Measurements from ENCODE around the gene TUBA3E.
"Not testable (repeated sequence)": the region's sequence is repeated elsewhere in the genome, so short reads cannot be mapped to it uniquely, and the experiment has no call there.

Gene TUBA3E

DNA sequence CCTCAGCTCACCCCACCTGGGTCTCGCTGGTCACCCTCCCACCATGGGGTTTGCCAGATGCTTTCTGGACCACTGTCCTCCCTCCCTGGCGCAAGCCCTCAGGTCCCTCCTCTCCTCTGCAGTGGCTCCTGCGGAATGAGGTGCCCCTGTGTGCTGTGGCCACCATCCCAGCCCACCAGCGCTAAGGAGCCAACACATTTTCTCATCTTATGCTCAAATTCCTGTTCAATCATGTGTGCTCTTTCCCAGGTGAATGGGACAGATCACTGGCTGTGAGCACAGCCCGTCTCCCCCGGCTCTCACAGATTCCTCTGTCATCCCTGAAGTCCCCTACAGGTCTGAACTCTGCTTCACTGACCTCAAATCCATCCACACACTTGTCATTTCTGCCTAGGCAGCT lies 38.1 kb downstream of the TUBA3E start:
- TF ChIP-seq GABPA (IDR thresholded peaks at IDR 0.05; ENCODE audit: low read depth), result no peak
- TF ChIP-seq, protein P1, sequence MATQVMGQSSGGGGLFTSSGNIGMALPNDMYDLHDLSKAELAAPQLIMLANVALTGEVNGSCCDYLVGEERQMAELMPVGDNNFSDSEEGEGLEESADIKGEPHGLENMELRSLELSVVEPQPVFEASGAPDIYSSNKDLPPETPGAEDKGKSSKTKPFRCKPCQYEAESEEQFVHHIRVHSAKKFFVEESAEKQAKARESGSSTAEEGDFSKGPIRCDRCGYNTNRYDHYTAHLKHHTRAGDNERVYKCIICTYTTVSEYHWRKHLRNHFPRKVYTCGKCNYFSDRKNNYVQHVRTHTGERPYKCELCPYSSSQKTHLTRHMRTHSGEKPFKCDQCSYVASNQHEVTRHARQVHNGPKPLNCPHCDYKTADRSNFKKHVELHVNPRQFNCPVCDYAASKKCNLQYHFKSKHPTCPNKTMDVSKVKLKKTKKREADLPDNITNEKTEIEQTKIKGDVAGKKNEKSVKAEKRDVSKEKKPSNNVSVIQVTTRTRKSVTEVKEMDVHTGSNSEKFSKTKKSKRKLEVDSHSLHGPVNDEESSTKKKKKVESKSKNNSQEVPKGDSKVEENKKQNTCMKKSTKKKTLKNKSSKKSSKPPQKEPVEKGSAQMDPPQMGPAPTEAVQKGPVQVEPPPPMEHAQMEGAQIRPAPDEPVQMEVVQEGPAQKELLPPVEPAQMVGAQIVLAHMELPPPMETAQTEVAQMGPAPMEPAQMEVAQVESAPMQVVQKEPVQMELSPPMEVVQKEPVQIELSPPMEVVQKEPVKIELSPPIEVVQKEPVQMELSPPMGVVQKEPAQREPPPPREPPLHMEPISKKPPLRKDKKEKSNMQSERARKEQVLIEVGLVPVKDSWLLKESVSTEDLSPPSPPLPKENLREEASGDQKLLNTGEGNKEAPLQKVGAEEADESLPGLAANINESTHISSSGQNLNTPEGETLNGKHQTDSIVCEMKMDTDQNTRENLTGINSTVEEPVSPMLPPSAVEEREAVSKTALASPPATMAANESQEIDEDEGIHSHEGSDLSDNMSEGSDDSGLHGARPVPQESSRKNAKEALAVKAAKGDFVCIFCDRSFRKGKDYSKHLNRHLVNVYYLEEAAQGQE (IDR thresholded peaks at IDR 0.05; ENCODE audit: insufficient replicate concordance, low read depth), result no peak
- TF ChIP-seq, protein P2, sequence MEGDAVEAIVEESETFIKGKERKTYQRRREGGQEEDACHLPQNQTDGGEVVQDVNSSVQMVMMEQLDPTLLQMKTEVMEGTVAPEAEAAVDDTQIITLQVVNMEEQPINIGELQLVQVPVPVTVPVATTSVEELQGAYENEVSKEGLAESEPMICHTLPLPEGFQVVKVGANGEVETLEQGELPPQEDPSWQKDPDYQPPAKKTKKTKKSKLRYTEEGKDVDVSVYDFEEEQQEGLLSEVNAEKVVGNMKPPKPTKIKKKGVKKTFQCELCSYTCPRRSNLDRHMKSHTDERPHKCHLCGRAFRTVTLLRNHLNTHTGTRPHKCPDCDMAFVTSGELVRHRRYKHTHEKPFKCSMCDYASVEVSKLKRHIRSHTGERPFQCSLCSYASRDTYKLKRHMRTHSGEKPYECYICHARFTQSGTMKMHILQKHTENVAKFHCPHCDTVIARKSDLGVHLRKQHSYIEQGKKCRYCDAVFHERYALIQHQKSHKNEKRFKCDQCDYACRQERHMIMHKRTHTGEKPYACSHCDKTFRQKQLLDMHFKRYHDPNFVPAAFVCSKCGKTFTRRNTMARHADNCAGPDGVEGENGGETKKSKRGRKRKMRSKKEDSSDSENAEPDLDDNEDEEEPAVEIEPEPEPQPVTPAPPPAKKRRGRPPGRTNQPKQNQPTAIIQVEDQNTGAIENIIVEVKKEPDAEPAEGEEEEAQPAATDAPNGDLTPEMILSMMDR (IDR thresholded peaks at IDR 0.05; ENCODE audit: insufficient read depth, low read length), result no peak
- no peak for TF ChIP-seq POLR2AphosphoS5 (IDR thresholded peaks at IDR 0.05; ENCODE audit: low read depth)
- TF ChIP-seq SPI1 (IDR thresholded peaks at IDR 0.05; ENCODE audit: borderline replicate concordance, low read depth), result no peak
- no peak overlapping the region for H3K27ac ChIP-seq (replicated peaks)
- DNase-seq (ENCODE audit: low read depth in 1 of 2, low spot score in 1 of 2), result no peak
- H3K4me3 ChIP-seq (replicated peaks; ENCODE audit: insufficient read depth, low read length), result no peak overlapping the region
- H3K27me3 ChIP-seq (ENCODE audit: insufficient read depth, poor library complexity, severe bottlenecking), result no peaks in the 10 kb centered on the region

DNA sequence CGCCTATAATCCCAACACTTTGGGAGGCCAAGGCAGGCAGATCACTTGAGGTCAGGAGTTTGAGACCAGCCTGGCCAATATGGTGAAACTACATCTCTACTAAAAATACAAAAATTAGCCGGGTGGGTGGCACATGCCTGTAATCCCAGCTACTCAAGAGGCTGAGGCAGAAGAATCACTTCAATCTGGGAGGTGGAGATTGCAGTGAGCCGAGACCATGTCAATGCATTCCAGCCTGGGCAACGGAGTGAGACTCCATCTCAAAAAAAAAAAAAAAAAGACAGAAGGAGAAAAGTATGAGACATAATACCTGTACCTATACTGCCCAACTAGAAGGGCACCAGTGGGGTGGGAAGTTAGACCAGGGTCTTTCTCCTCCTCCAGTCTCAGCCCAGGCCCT lies 38.9 kb downstream of the TUBA3E start:
- not testable (repeated sequence) for H3K4me3 ChIP-seq (replicated peaks; ENCODE audit: insufficient read depth, low read length); DNase-seq (ENCODE audit: low read depth in 1 of 2, low spot score in 1 of 2); H3K27me3 ChIP-seq (ENCODE audit: insufficient read depth, poor library complexity, severe bottlenecking); H3K27ac ChIP-seq (replicated peaks)

DNA sequence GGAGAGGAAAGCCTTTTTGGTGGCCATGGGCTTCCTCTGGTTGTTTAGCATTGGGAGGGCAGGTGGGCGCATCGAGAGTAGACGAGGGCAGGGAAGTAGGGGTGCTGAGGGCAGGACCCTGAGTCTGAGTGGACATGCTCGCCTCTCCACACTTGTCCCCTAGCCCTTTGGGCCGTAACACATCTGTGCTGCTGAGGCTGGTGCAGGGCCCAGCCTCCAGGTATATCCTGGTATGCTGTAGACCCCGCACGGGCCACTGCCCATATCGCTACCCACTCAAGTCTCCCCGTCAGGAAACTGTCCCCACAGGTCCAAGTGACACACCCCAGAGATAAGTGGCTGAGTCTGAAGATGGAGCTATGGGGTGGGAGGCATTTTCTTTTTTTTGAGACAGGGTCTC lies 39.6 kb downstream of the TUBA3E start:
- Histone ChIP-seq H3K27me3 (ENCODE audit: insufficient read depth, poor library complexity, severe bottlenecking) (no peaks in the 10 kb centered on the region), H3K4me3 (replicated peaks; ENCODE audit: insufficient read depth, low read length) (no peak overlapping the region), H3K27ac (replicated peaks) (no peak overlapping the region)
- DNase-seq (ENCODE audit: low read depth in 1 of 2, low spot score in 1 of 2), result no peak
- TF ChIP-seq POLR2AphosphoS5 (IDR thresholded peaks at IDR 0.05; ENCODE audit: low read depth), result no peak
- TF ChIP-seq, protein P1 (IDR thresholded peaks at IDR 0.05; ENCODE audit: insufficient replicate concordance, low read depth), result no peak
- TF ChIP-seq, protein P2 (IDR thresholded peaks at IDR 0.05; ENCODE audit: insufficient read depth, low read length), result no peak
- TF ChIP-seq GABPA (IDR thresholded peaks at IDR 0.05; ENCODE audit: low read depth), result no peak
- TF ChIP-seq SPI1 (IDR thresholded peaks at IDR 0.05; ENCODE audit: borderline replicate concordance, low read depth), result no peak

DNA sequence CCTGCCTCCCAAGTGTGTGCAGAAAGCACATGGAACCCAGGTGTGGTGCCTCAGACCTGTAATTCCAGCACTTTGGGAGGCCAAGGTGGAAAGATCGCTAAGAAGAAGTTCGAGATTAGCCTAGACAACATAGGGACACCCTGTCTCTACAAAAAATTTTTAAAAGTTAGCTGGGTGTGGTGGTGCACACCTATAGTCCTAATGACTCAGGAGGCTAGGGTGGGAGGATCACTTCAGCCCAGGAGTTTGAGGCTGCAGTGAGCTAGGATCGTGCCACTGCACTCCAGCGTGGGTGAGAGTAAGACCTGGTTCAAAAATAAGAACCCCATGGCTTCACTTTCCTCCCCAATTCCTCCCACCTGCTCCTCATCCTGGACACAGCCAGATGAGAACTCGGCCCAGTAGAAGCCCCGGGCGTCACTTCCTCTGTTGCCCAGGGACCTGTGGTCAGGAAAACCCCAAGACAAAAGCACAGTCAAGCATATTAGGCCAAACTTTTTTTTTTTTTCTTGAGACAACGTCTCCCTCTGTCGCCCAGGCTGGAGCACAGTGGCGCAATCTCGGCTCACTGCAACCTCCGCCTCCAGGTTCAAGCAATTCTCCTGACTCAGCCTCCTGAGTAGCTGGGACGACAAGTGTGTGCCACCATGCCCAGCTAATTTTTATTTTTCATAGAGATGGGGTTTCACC lies 40.3 kb downstream of the TUBA3E start:
- TF ChIP-seq POLR2AphosphoS5 (IDR thresholded peaks at IDR 0.05; ENCODE audit: low read depth) (peak; percentile 34; the same call in 1 of the 2 replicates), SPI1 (IDR thresholded peaks at IDR 0.05; ENCODE audit: borderline replicate concordance, low read depth) (peak; percentile 78)
- peak overlapping the region; percentile 49 for H3K27ac ChIP-seq (replicated peaks)
- not testable (repeated sequence) for H3K4me3 ChIP-seq (replicated peaks; ENCODE audit: insufficient read depth, low read length); H3K27me3 ChIP-seq (ENCODE audit: insufficient read depth, poor library complexity, severe bottlenecking)
- peak in 1 of 2 experiments; percentile 68 for DNase-seq (ENCODE audit: low read depth in 1 of 2, low spot score in 1 of 2)

DNA sequence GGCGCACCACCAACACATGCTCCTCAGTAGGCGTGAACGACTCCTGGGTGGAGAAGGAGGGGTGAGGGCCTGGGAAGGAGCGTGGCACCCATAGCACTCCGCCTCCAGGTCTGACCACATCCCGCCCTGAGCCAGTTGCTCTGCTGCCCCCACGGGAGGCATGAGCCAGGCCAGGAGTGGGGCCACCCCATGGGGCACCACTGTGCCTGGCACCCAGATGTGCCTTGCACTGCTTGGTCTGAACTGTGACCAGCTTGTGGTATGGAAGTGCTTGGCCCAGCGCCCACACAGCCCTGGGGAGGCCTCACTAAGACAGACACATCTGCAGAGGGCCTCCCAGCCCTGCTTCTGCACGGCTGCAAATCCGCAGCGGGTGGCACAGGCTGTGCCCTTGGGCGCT lies 40.9 kb downstream of the TUBA3E start:
- H3K4me3 ChIP-seq (replicated peaks; ENCODE audit: insufficient read depth, low read length); H3K27me3 ChIP-seq (ENCODE audit: insufficient read depth, poor library complexity, severe bottlenecking): not testable (repeated sequence)
- DNase-seq (ENCODE audit: low read depth in 1 of 2, low spot score in 1 of 2), result peak in 1 of 2 experiments; percentile 51
- TF ChIP-seq POLR2AphosphoS5 (IDR thresholded peaks at IDR 0.05; ENCODE audit: low read depth), result 0 out of 2 replicates have a peak, but pooled peaks have one; percentile 30
- peak overlapping the region; percentile 49 for H3K27ac ChIP-seq (replicated peaks)
